Activated CD4-positive, alpha-beta T cell treated with anti-CD3 and anti-CD28 coated beads, Interleukin-2, amount 50 U/mL, for 1 hour (primary cell): ENCODE data around the gene S100A6.
A peak's percentile ranks its signal among the peaks of the same experiment; 100 is the strongest.
"Not testable (repeated sequence)": the region's sequence is repeated elsewhere in the genome, so short reads cannot be mapped to it uniquely, and the experiment has no call there.

Experiments
- DNase-seq: peaks from one replicate; pipeline ENCODE4 v3.0.0-alpha.2; 2020

S100A6 gene

GRCh38 chr1:153563483-153563901, 27.7 kb upstream of the S100A6 start:
- DNase-seq = no peak

DNA sequence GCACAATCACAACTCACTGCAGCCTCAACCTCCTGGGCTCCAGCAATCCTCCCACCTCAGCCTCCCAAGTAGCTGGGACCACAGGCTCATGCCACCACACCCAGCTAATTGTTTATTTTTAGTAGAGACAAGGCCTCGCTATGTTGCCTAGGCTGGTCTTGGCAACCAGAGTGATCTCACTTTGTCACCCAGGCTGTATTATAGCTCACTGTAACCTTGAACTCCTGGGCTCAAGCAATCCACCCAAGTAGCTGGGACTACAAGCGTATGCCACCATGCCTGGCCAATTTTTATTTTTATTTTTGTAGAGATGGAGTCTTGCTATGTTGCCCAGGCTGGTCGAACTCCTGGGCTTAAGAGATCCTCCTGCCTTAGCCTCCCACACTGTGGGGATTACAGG, 26.2 kb upstream of the S100A6 start:
- not testable (repeated sequence) for DNase-seq

DNA sequence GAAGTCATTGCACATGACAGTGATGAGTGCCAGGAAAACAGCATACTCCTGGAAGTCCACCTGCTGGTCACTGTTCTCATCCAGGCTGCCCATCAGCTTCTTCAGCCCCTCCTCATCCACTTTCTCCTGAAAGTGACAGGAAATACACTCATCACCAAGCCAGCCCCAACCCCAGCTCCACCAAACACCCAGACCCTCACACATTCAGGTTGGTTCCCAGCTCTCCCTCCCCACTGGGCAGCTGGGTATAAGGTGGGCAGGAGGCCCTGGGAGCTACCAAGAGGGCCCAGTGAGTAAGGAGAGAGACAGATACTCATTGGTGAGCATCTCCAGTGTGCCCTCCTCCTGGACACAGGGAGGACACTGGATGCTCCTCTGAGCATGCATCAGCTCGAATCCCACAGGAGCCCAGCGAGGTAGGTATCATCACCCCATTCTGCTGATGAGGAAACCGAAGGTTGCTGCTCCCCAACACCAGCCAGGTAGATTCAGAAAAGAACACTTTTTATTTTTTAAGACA, 25.7 kb upstream of the S100A6 start:
- DNase-seq = no peak

DNA sequence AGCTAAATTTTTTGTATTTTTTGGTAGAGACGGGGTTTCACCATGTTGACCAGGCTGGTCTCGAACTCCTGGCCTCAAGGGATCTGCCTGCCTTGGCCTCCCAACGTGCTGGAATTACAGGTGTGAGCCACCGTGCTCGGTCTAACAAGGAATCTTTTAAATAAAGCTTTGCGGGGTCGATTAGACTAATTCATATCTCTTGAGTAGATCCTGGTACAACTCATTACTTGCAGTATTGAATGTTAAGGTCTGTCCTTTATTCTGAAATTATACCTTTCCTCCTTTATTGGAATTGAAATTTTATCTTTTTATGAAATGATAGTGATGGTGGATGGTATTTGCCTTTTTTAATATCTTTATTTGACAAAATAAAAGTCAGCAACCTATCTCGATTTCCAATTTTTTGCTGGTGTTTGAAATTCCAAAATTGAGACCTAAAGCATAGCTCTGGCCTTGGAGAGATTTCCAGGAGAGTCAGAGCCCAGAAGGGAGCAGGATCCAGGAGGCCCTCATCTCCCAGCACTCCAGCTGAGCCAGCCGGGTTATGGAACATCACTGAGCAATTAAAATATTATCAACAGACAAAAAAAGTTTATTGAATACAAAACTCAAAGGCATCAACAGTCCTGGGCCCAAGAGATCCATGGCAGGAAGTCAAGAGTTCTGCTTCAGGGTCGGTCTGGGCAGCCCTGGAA, 25.1 kb upstream of the S100A6 start:
- DNase-seq = no peak

DNA sequence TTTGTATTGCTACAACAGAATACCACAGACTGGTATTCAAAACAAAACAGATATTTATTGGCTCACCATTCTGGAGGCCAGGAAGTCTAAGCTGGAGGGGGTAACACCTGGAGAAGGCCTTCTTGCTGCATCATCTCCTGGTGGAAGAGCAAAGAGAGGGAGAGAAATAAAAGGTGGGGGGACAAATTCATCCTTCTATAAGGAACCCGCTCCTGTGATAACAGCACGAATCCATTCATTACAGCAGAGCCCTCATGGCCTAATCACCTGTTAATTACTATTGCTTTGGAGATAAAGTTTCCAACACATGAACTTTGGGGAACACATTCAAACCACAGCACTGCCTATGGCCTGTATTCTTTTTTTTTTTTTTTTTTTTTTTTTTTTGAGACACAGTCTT, 24.4 kb upstream of the S100A6 start:
- DNase-seq = no peak

GRCh38 chr1:153557877-153558276, 22.1 kb upstream of the S100A6 start:
- DNase-seq = no peak

- DNase-seq = no peak
These were observed 20.6 kb upstream of the S100A6 start for GRCh38 chr1:153556348-153556747.

DNA sequence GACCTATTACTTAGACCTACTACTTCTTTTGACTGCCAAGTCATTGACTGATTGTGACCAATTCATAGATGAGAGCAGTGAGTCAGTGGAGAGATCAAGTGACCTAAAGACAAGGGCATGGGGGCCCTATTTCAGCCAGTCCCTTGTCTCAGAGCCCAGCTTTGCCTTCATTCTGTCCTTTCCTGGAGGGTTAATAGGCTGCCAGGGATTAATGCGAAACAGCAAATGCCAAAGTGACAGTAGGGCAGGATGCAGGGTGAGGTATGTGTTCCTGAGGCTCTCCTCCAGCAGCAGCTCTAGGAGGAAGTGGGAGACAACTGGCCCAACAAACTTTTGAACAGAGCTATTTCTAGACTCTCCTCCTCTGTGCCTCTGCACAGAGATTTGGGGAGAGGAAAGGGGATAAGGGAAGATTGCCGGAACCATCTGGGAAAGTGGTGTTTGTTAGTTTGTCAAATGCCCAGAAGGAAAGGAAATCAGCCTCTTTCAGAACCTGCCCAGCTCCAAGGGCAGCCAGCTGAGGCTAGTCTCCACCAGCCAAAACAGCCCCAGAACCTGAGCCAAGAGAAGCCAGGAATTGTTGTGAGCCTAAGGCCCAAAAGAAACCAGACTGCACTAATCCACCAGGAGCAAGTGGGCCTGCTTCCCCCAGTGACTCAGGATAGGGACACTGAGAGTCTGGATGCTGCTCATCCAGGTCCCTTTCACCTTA, 18.2 kb upstream of the S100A6 start:
- DNase-seq = no peak

DNA sequence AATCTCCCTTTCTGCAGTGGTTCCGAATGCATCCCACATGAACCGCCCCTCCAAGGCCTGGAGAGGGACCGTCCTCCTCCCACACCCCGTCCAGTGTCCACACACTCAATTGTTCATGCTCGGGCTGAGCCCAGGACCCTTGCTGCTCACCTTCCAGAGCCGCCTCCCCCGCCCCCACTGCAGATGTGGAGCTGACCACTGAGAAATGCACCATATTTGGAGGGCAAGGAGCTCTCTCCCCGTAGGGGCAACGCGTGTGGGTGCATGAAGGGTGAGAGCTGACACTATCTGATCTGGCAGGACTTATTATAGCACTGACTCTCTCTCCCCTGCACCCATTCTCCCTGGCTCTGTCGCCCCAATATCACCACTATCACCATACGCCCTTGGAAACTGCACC, 17.3 kb upstream of the S100A6 start:
- DNase-seq = no peak

DNA sequence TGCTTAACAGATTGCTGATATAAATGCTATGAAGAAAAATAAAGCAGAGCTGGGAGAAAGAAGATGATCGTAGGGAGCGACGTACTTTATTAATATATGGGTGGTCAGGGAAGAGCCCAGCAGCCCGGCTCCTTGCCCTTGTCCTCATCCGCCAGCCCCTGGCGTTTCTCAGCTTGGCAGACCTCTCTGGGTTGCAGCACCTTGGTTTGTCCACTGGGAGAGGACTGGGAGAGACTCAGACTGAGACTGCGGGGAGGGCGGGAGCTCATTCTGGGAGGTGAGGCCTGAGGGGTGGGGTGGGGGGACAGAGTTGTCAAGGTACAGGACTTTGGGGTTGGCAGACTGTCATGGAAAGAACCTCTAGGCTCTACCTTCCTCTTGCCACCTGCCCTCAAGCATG, 16.5 kb upstream of the S100A6 start:
- no peak for DNase-seq

GRCh38 chr1:153550827-153551500, 15.2 kb upstream of the S100A6 start:
- DNase-seq = no peak

GRCh38 chr1:153550398-153550758, 14.6 kb upstream of the S100A6 start:
- DNase-seq = no peak

DNA sequence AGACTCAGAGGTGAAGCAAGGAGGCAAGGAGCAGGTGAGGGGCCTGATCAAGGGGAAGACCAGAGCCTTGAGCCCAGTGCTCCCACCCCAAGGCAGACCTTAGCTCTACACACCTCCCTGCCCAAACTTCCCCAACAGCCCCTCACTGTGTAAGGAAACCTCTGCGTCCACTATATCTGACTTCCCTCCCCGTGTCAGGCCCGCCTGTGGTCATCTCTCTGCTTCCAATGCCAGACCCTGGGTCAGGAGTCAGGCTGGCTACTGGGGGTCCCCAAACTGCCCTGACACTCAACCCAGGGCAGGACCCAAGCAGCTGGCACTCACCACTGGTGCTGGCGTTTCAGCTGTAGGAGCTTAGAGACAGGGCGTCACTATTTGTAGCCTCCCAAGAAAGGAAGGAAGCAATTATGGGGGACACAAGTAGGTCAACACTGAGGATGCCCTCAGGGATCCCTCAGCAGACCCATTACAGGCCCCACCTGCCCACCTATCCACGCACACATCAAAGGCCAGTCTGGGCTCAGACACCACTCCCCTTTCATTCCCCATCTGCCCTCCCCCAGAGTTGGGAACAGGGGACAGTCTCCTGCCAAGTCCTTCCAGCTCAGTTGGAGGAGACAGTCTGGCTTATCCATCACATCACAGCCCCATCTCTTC, 14.1 kb upstream of the S100A6 start:
- DNase-seq = no peak

GRCh38 chr1:153548722-153549688, 13.2 kb upstream of the S100A6 start, which contains the start of gene S100A3:
Gene S100A3 (minus strand): TSS chr1:153549258. CDS start chr1:153548485, 773 bp downstream.
- no peak for DNase-seq

DNA sequence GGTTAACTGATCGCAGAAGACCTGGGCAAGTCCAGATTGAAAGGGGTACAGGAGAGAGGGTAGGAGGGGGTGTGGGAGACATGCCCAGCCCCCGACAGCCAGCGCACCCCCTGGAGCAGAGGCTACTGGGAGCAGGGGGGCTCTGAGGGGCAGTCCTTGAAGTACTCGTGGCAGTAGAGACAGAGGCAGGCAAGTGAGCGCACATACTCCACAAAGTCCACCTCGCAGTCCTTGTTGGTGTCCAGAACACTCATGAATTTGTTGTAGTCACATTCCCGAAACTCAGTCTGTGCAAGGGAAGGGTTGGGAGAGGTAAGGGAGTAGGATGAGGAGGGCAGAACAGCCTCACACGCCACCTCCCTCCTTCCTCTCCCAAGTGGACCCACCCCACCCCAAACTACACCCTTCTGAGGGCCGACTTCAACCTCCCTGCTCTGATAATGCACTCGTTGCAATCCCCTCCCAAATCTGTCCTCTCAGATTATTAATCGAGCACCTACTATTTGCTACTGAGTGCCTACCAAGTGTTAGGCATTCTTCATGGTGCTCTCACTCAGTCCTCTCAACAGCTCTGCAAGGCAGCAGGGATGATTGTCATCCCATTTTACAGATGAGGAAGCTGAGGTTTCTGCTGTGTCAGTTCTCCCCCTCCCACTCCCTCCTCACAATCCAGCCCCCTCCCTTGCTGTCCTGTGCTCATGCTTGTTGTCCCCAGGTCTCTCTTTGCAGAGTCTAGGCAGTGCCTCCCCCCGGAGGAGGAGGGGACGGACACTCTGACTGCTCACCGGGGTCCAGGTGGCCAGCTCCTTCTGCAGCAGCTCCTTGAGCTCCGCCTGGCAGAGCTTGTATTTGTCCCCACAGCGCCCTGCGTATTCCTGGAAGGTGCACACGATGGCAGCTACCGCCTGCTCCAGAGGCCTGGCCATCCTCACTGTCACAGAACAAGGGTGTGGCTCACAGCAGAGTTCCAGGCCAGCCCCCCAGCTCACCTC, 12.1 kb upstream of the S100A6 start:
- DNase-seq = no peak

GRCh38 chr1:153546796-153547559, 11.2 kb upstream of the S100A6 start:
- no peak for DNase-seq

DNA sequence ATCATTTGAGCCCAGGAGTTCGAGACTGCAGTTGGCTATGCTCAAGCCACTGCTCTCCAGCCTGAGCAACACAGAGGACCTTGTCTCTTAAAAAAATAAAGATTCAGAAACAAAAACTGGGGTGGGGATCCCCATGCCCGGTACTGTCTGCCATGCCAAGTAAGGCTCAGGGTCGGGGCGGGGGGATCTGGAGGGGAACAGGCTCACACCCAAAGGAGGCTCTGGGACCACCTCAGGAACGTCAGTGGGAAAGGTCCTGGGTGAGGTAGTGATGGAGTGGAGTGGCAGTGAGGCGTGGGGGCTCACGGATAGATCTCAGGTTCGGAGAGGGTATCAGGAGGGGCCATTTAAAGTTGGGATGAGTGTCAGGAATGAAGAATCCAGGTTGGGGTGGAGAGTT, 10.6 kb upstream of the S100A6 start:
- no peak for DNase-seq

- DNase-seq = peak; percentile 87
These were observed 9.6 kb upstream of the S100A6 start, which contains the start of gene S100A4 for GRCh38 chr1:153545067-153546055. Gene S100A4 (minus strand): TSS chr1:153545806. CDS start chr1:153544794, 1,012 bp downstream.
